PFSK-1 (cell line): ENCODE measurements around the gene TSC1.

Source experiments
- POLR2AphosphoS5 ChIP-seq: IDR thresholded peaks from 2 replicates; pipeline ENCODE4 v1.6.1; 2012; ENCODE audit warnings: low read depth, mild to moderate bottlenecking, control low read depth, low read length, moderate library complexity
- TAF1 ChIP-seq: IDR thresholded peaks from 2 replicates; pipeline ENCODE4 v1.6.1; 2012; ENCODE audit warnings: low read length, control low read depth, borderline replicate concordance; ENCODE audit not compliant: insufficient read depth

- TF ChIP-seq POLR2AphosphoS5 (no peak), TAF1 (no peak)
Observed at GRCh38 chr9:132846918-132847515, 97.4 kb downstream of the TSC1 start.
